Colon (tissue), 2 donors: ENCODE results near the gene ENTPD1.
"Not testable (repeated sequence)": the region's sequence is repeated elsewhere in the genome, so short reads cannot be mapped to it uniquely, and the experiment has no call there.

ENCODE experiments used
- FAIRE-seq: peaks from 2 replicates; lab custom pipeline; 2012; peaks lifted over from hg19 to GRCh38; lab: Jason Lieb, UNC
- donor health status: control.
- donor health status: control.

ENTPD1 gene

DNA sequence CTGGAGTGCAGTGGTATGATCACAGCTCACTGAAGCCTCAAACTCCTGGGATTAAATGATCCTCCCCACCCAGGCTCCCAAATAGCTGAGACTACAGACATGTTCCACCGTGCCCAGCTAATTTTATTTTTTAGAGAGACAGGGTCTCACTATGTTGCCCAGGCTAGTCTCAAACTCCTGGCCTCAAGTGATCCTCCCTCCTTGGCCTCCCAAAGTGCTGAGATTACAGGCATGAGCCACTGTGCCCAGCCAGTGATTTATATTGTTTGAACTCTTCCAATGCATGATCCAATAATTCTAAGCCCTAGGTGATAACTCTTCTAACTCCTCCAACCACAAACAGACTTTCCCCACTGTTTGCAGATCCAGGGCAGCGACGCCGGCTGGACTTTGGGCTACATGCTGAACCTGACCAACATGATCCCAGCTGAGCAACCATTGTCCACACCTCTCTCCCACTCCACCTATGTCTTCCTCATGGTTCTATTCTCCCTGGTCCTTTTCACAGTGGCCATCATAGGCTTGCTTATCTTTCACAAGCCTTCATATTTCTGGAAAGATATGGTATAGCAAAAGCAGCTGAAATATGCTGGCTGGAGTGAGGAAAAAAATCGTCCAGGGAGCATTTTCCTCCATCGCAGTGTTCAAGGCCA lies 110.0 kb downstream of the ENTPD1 start:
- no peak for FAIRE-seq

GRCh38 chr10:95866467-95866842 lies 110.5 kb downstream of the ENTPD1 start:
- no peak for FAIRE-seq

- FAIRE-seq = no peak
Observed at GRCh38 chr10:95867866-95868265, 111.9 kb downstream of the ENTPD1 start.

DNA sequence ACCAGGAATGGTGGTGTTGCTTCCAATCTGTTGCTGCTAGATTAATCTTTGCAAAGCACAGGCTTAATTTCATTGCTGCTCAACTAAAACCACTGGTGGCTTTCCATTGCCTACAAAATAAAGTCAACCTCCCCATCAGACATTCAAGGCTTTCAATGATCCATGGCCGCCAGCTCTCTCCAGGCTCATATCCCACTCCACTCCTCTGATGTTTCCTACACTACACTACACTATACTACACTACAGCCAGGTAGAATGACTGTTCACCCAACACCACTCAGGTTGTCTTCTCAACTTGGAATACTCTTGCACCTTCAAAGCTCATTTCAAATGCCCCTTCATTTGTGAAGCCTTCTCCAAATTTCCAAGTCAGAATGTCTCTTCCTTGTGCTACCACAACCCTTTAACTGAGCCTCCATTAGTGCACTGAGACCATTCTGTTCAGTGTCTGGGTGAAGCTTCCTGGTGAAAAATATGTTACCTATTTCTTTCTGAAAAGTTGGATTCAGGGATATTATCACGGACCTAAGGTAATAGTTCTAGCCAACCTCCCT lies 116.3 kb downstream of the ENTPD1 start:
- FAIRE-seq = no peak

DNA sequence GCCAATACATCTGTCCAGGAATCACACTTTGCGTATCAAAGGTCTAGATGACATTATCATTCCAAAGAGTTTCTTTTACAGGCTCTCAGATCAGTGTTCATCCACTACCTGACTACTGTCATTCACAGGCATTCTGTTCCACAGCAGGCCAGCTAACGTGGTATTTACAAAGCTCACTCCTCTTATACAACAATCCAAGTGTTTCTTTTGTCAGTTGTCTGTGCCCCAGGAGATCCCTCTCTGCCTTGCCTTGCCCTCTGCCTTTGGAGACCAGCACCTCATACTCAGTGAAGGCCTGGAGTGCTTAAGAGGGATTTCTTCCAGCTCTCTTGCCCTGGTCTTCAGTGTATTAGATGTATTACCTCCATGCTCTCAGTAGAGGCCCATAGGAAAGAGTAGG lies 117.2 kb downstream of the ENTPD1 start:
- FAIRE-seq = no peak

DNA sequence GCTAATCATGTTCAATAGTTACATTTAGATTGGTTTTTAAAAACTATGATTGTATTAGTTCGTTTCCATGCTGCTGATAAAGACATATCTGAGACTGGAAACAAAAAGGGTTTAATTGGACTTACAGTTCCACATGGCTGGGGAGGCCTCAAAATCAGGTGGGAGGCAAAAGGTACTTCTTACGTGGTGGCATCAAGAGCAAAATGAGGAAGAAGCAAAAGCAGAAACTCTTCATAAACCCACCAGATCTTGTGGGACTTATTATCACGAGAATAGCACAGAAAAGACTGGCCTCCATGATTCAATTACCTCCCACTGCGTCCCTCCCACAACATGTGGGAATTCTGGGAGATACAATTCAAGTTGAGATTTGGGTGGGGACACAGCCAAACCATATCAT lies 117.7 kb downstream of the ENTPD1 start:
- no peak for FAIRE-seq

- FAIRE-seq = not testable (repeated sequence)
Observed at GRCh38 chr10:95874783-95875182, 118.8 kb downstream of the ENTPD1 start.

DNA sequence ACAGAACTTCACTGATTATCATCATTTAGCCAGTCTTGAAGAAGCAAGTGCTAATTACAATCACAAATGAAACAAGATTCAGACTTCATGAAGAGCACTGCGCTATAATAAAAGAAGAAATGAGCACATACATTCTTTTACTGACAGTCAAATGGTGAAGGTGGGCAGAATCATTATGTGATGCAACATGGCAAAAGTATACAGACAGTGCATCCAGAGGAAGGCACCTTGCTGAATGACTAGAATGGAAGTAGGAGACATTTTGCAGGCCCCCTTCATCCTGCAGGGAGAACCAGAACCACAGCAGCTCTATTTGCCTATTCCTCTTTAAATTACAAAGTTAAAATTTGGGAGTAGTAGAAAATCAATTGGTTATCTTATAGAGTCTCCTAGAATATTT lies 120.8 kb downstream of the ENTPD1 start:
- no peak for FAIRE-seq

- no peak for FAIRE-seq
Observed at GRCh38 chr10:95877881-95878280, 121.9 kb downstream of the ENTPD1 start.

DNA sequence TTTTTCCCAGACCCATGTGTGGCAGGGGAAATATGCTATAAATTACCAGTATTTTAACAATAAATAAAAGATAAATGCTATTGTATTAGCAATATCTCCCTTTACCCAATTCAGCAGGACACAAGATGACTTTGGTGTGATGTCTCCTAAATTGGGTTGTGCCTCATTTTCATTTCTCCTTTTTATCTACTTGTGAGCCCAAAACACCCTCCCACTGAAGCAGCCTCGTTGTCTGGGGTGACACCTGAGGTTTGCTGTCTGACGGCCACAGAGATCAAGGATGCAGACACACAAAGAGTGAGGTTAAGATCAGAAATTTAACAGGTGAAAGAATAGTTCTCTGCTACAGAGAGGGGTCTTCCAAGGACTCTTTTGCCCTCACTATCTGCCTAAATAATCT lies 124.7 kb downstream of the ENTPD1 start:
- no peak for FAIRE-seq

GRCh38 chr10:95881316-95881715 lies 125.4 kb downstream of the ENTPD1 start:
- peak; percentile 89 for FAIRE-seq

DNA sequence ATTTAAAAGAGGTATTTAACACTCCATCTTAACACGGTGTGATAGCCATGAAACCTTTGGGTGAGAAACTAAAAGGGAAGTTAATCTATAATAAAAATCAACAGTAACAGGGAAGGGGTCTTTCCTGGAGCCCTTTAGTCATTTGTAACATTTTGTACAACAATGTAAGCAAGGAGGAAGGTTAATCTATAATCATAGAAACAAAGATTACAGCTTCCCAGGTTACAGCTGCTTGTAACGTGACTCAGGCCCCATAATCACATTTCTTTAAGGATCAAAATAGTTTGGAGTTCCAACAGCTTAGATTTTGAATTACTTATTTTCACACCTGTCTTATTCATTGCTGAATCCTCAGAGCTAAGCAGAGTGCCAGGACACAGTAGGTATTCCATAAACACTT lies 133.9 kb downstream of the ENTPD1 start:
- no peak for FAIRE-seq

DNA sequence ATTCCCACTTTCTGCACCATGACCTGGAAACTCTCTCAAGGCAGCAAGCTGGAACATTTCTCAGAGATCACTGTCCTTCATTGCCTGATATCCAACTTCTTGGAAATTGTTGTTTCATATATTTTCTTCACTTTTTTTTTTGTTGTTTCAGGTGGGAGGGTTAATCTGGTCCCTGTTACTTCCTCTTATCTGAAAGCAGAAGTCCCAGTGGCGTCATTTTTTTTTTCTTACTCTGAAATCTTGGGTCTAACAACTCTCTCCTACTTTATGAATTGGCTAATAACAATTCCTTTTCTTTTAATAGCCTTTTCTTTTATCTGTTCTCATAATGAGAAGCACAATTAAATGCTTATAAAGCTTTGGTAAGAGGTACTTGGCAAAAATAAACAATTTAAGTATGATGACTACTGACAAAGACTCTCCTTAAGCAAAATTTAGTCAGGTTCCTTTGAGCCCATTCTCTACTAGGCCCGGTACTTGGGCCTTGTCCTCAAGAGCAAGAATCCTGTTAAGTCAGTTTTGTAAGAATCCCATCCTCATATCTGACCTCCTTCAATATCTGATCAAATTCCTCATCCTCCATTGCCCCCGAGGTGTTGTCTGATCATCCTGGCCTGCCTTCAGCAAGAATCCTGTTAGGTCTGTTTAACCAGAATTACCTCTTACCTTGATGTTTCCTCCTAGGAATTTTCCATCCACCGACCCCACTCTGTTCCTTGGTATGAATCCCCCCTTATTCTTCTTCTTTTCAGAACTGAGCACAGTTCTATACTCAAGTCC lies 140.3 kb downstream of the ENTPD1 start:
- FAIRE-seq = no peak

DNA sequence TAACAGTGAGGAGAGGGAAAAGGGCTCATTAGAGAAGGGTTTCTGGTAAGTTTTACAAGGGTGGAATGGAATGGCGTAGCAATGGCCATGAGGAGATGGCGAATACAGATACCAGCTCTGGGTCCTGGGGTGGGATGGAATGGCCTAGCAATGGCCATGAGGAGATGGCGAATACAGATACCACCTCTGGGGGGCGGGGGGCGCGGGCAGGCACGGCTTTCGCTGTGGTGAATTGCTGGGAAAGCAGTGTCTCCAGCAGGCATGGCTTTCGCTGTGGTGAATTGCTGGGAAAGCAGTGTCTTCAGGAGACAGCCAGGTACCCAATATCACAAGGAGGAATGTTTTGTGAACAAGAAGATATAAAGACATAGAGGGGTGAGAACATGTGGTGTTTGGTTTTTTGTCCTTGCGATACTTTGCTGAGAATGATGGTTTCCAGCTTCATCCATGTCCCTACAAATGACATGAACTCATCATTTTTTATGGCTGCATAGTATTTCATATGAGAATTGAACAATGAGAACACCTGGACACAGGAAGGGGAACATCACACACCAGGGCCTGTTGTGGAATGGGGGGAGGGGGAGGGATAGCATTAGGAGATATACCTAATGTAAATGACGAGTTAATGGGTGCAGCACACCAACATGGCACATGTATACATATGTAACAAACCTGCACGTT lies 150.1 kb downstream of the ENTPD1 start:
- not testable (repeated sequence) for FAIRE-seq

DNA sequence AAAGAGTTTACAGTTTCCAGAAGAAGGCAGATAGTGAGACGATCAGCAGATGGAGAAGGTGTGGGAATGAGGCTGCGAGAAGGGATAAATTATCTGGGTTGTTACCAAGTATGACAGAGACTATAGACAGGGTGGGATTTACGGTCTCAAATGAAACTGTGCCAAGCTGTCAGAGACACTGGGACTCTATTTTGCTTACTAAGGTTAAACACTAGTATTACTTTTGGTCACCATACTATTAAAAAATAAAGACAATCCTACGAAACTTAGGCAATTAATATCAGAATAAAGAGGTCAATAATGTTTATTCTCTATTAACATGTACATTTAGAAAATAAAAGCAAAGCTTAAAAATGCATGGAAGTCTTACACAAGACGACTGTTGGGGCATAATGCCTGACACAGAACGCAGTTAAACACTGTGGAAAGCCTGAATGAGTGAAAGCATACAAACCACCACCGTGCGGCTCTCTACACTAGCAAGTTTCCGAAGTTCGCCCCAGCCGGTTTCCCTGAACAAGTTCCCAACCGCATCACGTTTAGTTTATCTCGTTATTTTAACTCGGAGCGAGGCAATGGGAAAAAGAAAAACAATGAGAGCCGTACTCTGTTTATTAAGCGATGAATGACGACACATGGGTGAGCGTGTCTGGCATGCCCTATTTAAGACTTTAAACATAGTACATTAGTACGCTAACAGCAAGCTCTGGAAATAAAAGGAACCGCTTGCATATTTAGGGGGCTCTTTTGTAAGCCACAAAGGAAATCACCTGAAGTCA lies 150.9 kb downstream of the ENTPD1 start:
- no peak for FAIRE-seq

GRCh38 chr10:95907456-95908253 lies 151.7 kb downstream of the ENTPD1 start, which contains the start of gene CC2D2B:
TSS of gene CC2D2B (plus strand) at chr10:95907975. CDS start at chr10:95911324, 3,349 bp downstream.
- FAIRE-seq = no peak

DNA sequence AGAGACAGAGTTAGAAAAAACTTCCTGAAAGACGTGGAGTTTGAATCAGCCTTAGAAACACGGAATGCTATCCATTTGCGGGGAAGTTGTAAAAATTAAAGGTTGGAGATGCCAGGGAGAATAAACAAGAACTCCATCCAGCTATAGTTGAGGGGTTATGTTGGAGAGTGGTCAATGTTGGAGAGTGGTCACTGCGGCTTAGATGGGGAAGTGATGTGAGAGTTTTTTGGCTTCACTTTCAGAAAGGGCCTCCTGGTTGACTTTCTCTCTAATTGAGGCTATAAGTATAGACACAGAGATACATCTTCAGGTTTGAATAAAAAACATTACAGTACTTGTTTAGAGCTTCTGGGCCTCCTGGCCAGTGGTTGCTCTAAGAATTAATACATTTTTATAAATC lies 152.5 kb downstream of the ENTPD1 start:
- FAIRE-seq = no peak

- no peak for FAIRE-seq
Observed at GRCh38 chr10:95909561-95909960, 153.6 kb downstream of the ENTPD1 start.

DNA sequence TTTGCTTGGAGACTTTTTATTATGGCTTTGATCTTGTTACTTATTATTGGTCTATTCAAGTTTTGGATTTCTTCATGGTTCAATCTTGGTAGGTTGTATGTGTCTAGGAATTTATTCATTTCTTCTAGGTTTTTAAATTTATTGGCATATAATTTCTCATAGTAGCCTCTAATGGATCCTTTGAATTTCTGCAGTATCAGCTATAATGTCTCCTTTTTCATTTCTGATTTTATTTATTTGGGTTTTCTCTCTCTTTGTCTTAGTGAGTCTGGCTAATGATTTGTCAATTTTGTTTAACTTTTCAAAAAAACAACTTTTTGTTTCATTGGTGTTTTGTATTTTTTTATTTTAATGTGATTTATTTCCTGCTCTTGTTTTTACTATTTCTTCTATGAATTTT lies 160.1 kb downstream of the ENTPD1 start:
- not testable (repeated sequence) for FAIRE-seq
